ENCODE measurements around the gene POLR1A. TPM values are rescaled to one million over a fixed set of nuclear protein-coding genes. Genes with fewer than 3 reads are reported as not detected.

The POLR1A gene
- total and polyA plus RNA-seq, 2 of the 8 experiments (the other 6 are each of a cell fraction or from before 2014, with no cell fraction given): 8.9 to 58.1 TPM

DNA sequence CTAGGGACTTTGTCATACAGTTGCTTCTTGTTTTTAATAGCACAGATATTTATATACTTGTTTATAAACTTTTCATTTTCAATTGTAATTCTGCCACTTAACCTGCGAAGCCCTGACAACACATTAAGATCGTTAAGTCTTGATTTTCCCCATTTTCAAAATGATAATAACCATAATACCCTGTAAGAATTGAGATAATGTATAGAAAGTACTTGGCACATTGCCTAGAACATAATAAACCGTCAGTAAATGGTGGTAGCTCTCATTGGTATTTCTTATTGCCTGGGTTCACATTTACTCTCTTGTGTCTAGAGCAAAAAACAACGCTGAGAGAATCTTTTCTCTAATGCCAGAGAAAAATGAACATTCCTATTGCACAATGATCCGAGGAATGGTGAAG is 19.0 kb upstream of the POLR1A start:
- Histone ChIP-seq H3K4me3 (ENCODE audit: extremely low read depth in 1 of 4, insufficient read depth in 2 of 4, low read depth in 3 of 4, low read length in 4 of 4) (no peak overlapping the region), H3K36me3 (ENCODE audit: control insufficient read depth in 2 of 4, insufficient read depth in 4 of 4, low read length in 3 of 4) (peaks cover 41 to 98% (median 89%) of the 10 kb centered on the region in 4 experiments), H3K4me1 (replicated peaks in 1 of 4; ENCODE audit: control insufficient read depth in 3 of 4, insufficient read depth in 4 of 4, low read length in 3 of 4) (no peaks in the 10 kb centered on the region), H3K9me3 (ENCODE audit: insufficient read depth in 2 of 2, low read depth in 1 of 2, low read length in 1 of 2) (no peaks in the 10 kb centered on the region), H3K23ac (ENCODE audit: insufficient read length) (no peak overlapping the region), H3K4me2 (ENCODE audit: insufficient read depth in 1 of 2, low read depth in 2 of 2, low read length in 2 of 2) (no peak overlapping the region), H3K56ac (replicated peaks; ENCODE audit: insufficient read length, low read depth, low read length) (no peak overlapping the region), H2AFZ (ENCODE audit: low read length) (no peak overlapping the region), H3K27ac (ENCODE audit: low read depth, low read length) (no peak overlapping the region), H3K79me2 (ENCODE audit: control insufficient read depth in 1 of 2, insufficient read depth in 2 of 2, low read length in 2 of 2) (no peaks in the 10 kb centered on the region), H3K4ac (replicated peaks; ENCODE audit: insufficient read length, low read depth, low read length) (no peak overlapping the region), H3K27me3 (replicated peaks in 1 of 4; ENCODE audit: control insufficient read depth in 3 of 4, extremely low read depth in 1 of 4, insufficient read depth in 3 of 4, low read length in 3 of 4) (no peaks in the 10 kb centered on the region), H3K18ac (ENCODE audit: extremely low read depth, low read length) (no peak overlapping the region), H2BK120ac (replicated peaks; ENCODE audit: low read depth, low read length) (no peak overlapping the region), H2AK5ac (ENCODE audit: low read depth, low read length) (no peak overlapping the region), H4K20me1 (replicated peaks in 1 of 2; ENCODE audit: control insufficient read depth in 1 of 2, insufficient read depth in 2 of 2, low read length in 2 of 2) (peaks cover 5 to 7% of the 10 kb centered on the region in 2 experiments), H3K79me1 (ENCODE audit: low read depth, low read length) (no peaks in the 10 kb centered on the region), H2BK5ac (ENCODE audit: low read depth, low read length) (no peak overlapping the region), H4K8ac (ENCODE audit: extremely low read depth, insufficient read depth, low read length) (no peak overlapping the region), H2BK20ac (ENCODE audit: low read length) (no peak overlapping the region), H3K9ac (replicated peaks in 1 of 4; ENCODE audit: extremely low read depth in 1 of 4, low read depth in 3 of 4, low read length in 3 of 4) (no peak overlapping the region), H3K23me2 (ENCODE audit: low read depth, low read length) (no peaks in the 10 kb centered on the region), H3K14ac (ENCODE audit: insufficient read length) (no peak overlapping the region), H2BK12ac (ENCODE audit: low read depth, low read length) (no peak overlapping the region), H2BK15ac (ENCODE audit: low read length) (no peak overlapping the region), H4K5ac (ENCODE audit: insufficient read length, low read depth, low read length) (no peak overlapping the region), H4K91ac (replicated peaks; ENCODE audit: insufficient read length, low read length) (no peak overlapping the region)
- TF ChIP-seq POLR2A (IDR thresholded peaks at IDR 0.05; ENCODE audit: control extremely low read depth in 1 of 2, low read depth in 2 of 2, low read length in 2 of 2) (no peak), NRF1 (IDR thresholded peaks at IDR 0.05; ENCODE audit: low read depth, low read length) (no peak), CREB1 (IDR thresholded peaks at IDR 0.05) (no peak), CHD1 (IDR thresholded peaks at IDR 0.05; ENCODE audit: low read depth, low read length) (no peak), KDM1A (IDR thresholded peaks at IDR 0.05; ENCODE audit: borderline replicate concordance, low read length) (no peak), RXRA (IDR thresholded peaks at IDR 0.05; ENCODE audit: insufficient read depth, low read depth, low read length) (no peak)
- FAIRE-seq (no peak), DNase-seq (ENCODE audit: low read depth in 1 of 2, low spot score in 2 of 2) (no peak)
- ChIA-PET CTCF (ENCODE audit: partially characterized antibody) (interaction anchor here (2.0 kb wide), 1 partner anchor 13 kb away, joined by 5 read pairs; no protein-coding TSS in a partner anchor), POLR2A (ENCODE audit: partially characterized antibody) (interaction anchor here (0.7 to 3.4 kb wide), 4 partner anchors 9 to 58 kb away, joined by 3 to 23 read pairs (median 6); no protein-coding TSS in a partner anchor)
- WGBS, 2 experiments (ENCODE audit: extremely low coverage in 1 of 2, insufficient coverage in 1 of 2, insufficient read length in 1 of 2, insufficient replicate concordance in 2 of 2, low coverage in 1 of 2, low lambda C conversion rate in 2 of 2, missing lambda C conversion rate in 1 of 2): 92% methylated on average over 5 of the region's 5 CpGs; no CpG with 5 or more reads in 1 of the 2 experiments

Data from H1 (cell line).